Ovary (tissue), 3 donors: ENCODE results near the gene SFTPD.

Experiments used
- EP300 ChIP-seq: sonication (generic); formaldehyde crosslinking; IDR thresholded peaks from one replicate; pipeline ENCODE4 v1.6.1; 2017; ENCODE audit warnings: antibody characterized with exemption
- POLR2A ChIP-seq: fragments of 450-650 bp; IDR thresholded peaks from one replicate; pipeline ENCODE4 v1.6.1; 2017; ENCODE audit warnings: antibody characterized with exemption, mild to moderate bottlenecking, moderate library complexity
- TF ChIP-seq, protein P1 (sequence below), 3 donors: fragments of 450-650 bp in 2 of 3; fragments of 200-600 bp in 1 of 3; IDR thresholded peaks; one replicate each; pipeline versions ENCODE4 v1.5.1 to v1.8.0; 2016 to 2022; ENCODE audit warnings: antibody characterized with exemption in 3 of 3, mild to moderate bottlenecking in 1 of 3
- donor health status: DM: no; HTN: no; CAD: no.

DNA sequence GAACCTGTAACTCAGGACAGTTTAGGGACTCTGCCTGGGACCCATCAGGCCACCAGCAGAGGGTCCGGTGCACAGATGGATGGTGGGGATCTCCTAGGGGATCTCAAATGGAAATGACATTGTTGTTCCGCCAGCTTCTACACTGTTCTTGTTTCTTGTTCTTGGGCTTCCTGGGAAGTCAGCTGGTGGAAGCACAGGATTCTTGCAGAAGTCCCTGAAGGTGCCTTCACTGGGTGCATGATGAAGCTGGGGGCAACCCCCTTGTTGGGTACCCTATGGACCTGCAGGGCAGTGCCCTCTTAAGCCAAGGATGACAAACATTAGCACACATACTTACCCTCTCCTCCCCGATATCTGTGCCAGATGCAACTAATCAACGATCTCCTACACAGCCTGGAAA, 18.6 kb downstream of the SFTPD start:
- no peak for TF ChIP-seq POLR2A
- TF ChIP-seq, protein P1, sequence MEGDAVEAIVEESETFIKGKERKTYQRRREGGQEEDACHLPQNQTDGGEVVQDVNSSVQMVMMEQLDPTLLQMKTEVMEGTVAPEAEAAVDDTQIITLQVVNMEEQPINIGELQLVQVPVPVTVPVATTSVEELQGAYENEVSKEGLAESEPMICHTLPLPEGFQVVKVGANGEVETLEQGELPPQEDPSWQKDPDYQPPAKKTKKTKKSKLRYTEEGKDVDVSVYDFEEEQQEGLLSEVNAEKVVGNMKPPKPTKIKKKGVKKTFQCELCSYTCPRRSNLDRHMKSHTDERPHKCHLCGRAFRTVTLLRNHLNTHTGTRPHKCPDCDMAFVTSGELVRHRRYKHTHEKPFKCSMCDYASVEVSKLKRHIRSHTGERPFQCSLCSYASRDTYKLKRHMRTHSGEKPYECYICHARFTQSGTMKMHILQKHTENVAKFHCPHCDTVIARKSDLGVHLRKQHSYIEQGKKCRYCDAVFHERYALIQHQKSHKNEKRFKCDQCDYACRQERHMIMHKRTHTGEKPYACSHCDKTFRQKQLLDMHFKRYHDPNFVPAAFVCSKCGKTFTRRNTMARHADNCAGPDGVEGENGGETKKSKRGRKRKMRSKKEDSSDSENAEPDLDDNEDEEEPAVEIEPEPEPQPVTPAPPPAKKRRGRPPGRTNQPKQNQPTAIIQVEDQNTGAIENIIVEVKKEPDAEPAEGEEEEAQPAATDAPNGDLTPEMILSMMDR (IDR thresholded peaks at IDR 0.05) = no peak
- no peak for TF ChIP-seq EP300
